IMR-90 (cell line): ENCODE data around the gene DMD. TPM values are rescaled to one million over a fixed set of nuclear protein-coding genes. Genes with fewer than 3 reads are reported as not detected.

ENCODE experiments used
- ATAC-seq: fragments of 200-7000 bp; cut with Tn5 transposase; 2 replicates; pipeline ENCODE4 v1.9.1; 2020; ENCODE audit warnings: low read depth, mild to moderate bottlenecking, moderate library complexity
- BruUV-seq: library from RNA; stranded (reverse); fragments of 400-500 nt; replicated peaks from 2 replicates; lab custom pipeline; 2021; lab: Mats Ljungman, UMichigan
- CTCF ChIA-PET: fragments of 300-600 bp; formaldehyde crosslinking; extraction: SDS; loops from one replicate; lab custom pipeline; 2021; ENCODE audit warnings: antibody characterized with exemption; lab: Yijun Ruan, JAX
- POLR2A ChIA-PET: fragments of 300-600 bp; sonication (Branson Sonifier 250); formaldehyde crosslinking; loops from one replicate; lab custom pipeline; 2022; ENCODE audit warnings: antibody characterized with exemption; ENCODE audit not compliant: unreplicated experiment; lab: Charles Lee
- DNase-seq: peaks from one replicate; pipeline ENCODE4 v3.0.0; 2013
- H2AFZ ChIP-seq: replicated peaks from 2 replicates; pipeline ENCODE3; 2013; ENCODE audit warnings: low read length, mild to moderate bottlenecking; ENCODE audit not compliant: poor library complexity
- H2AK5ac ChIP-seq: 2 replicates; pipeline ENCODE4 v1.6.1; 2013; ENCODE audit warnings: low read depth, low read length, inconsistent platforms
- H2AK9ac ChIP-seq: replicated peaks from 2 replicates; pipeline ENCODE3; 2013; ENCODE audit warnings: mild to moderate bottlenecking, low read depth, low read length, moderate library complexity; ENCODE audit not compliant: poor library complexity
- H2BK120ac ChIP-seq: 2 replicates; pipeline ENCODE4 v1.6.1; 2013; ENCODE audit warnings: low read depth, low read length, inconsistent platforms
- H2BK15ac ChIP-seq: 3 replicates; pipeline ENCODE4 v1.6.1; 2013; ENCODE audit warnings: low read depth, low read length, inconsistent platforms
- H2BK20ac ChIP-seq: 2 replicates; pipeline ENCODE4 v1.6.1; 2013; ENCODE audit warnings: low read depth, mild to moderate bottlenecking, inconsistent platforms, low read length, moderate library complexity
- H2BK5ac ChIP-seq: 2 replicates; pipeline ENCODE4 v1.6.1; 2013; ENCODE audit warnings: mild to moderate bottlenecking, low read depth, low read length, inconsistent platforms; ENCODE audit not compliant: poor library complexity, severe bottlenecking
- H3K14ac ChIP-seq: replicated peaks from 2 replicates; pipeline ENCODE4 v1.6.1; 2013; ENCODE audit warnings: low read depth, low read length, inconsistent platforms
- H3K18ac ChIP-seq: 2 replicates; pipeline ENCODE4 v1.6.1; 2013; ENCODE audit warnings: low read depth, low read length, control low read depth
- H3K23ac ChIP-seq: 2 replicates; pipeline ENCODE4 v1.6.1; 2013; ENCODE audit warnings: low read depth, low read length, inconsistent platforms
- H3K27ac ChIP-seq: 2 replicates; pipeline ENCODE4 v1.5.1; 2013; ENCODE audit warnings: mild to moderate bottlenecking, control low read depth, low read length; ENCODE audit not compliant: insufficient read depth
- H3K27me3 ChIP-seq: 2 replicates; pipeline ENCODE4 v1.6.1; 2013; ENCODE audit warnings: low read length; ENCODE audit not compliant: control insufficient read depth, insufficient read depth
- H3K36me3 ChIP-seq: 2 replicates; pipeline ENCODE4 v1.6.1; 2013; ENCODE audit warnings: low read length, mixed read lengths; ENCODE audit not compliant: control insufficient read depth, insufficient read depth
- H3K4ac ChIP-seq: 2 replicates; pipeline ENCODE4 v1.6.1; 2013; ENCODE audit warnings: low read depth, low read length, inconsistent platforms
- H3K4me1 ChIP-seq: 2 replicates; pipeline ENCODE4 v1.6.1; 2013; ENCODE audit warnings: low read length, mixed read lengths; ENCODE audit not compliant: control insufficient read depth, insufficient read depth
- H3K4me2 ChIP-seq: 2 replicates; pipeline ENCODE4 v1.6.1; 2013; ENCODE audit warnings: low read depth, mild to moderate bottlenecking, control low read depth, low read length, moderate library complexity
- H3K4me3 ChIP-seq: 2 replicates; pipeline ENCODE4 v1.5.1; 2013; ENCODE audit warnings: low read depth, mild to moderate bottlenecking, control low read depth, low read length, moderate library complexity; ENCODE audit not compliant: insufficient read depth
- H3K56ac ChIP-seq: 2 replicates; pipeline ENCODE4 v1.6.1; 2013; ENCODE audit warnings: low read length, inconsistent platforms; ENCODE audit not compliant: insufficient read depth; ENCODE audit errors: extremely low read depth
- H3K79me1 ChIP-seq, 2 experiments: 2 replicates each; pipeline ENCODE4 v1.6.1; 2013; ENCODE audit warnings: low read length in 2 of 2, inconsistent platforms in 1 of 2, low read depth in 1 of 2
- H3K9ac ChIP-seq: 2 replicates; pipeline ENCODE4 v1.6.1; 2013; ENCODE audit warnings: low read depth, low read length, control low read depth
- H3K9me1 ChIP-seq: 2 replicates; pipeline ENCODE4 v1.6.1; 2013; ENCODE audit warnings: low read length, inconsistent platforms; ENCODE audit not compliant: insufficient read depth
- H3K9me3 ChIP-seq: 2 replicates; pipeline ENCODE4 v1.6.1; 2013; ENCODE audit warnings: low read length; ENCODE audit not compliant: control insufficient read depth, insufficient read depth
- H4K20me1 ChIP-seq: 2 replicates; pipeline ENCODE4 v1.6.1; 2013; ENCODE audit warnings: low read length, inconsistent platforms; ENCODE audit not compliant: insufficient read depth
- H4K5ac ChIP-seq: 2 replicates; pipeline ENCODE4 v1.6.1; 2013; ENCODE audit warnings: mild to moderate bottlenecking, low read depth, low read length, control low read depth
- H4K8ac ChIP-seq, 2 experiments: 2 replicates each; pipeline ENCODE4 v1.6.1; 2013; ENCODE audit warnings: low read depth in 2 of 2, low read length in 2 of 2, control low read depth in 1 of 2, inconsistent platforms in 1 of 2
- H4K91ac ChIP-seq: 2 replicates; pipeline ENCODE4 v1.6.1; 2013; ENCODE audit warnings: low read depth, low read length, inconsistent platforms; ENCODE audit not compliant: insufficient read depth
- BHLHE40 ChIP-seq: fragments of 150-350 bp; IDR thresholded peaks from 2 replicates; pipeline ENCODE4 v1.6.1; 2016; ENCODE audit warnings: mild to moderate bottlenecking, low read depth, low read length
- CEBPB ChIP-seq: IDR thresholded peaks from 2 replicates; pipeline ENCODE4 v1.6.1; 2012; ENCODE audit warnings: low read depth, low read length, improper control_type of control experiment
- CHD1 ChIP-seq: IDR thresholded peaks from 2 replicates; pipeline ENCODE4 v1.6.1; 2012; ENCODE audit warnings: low read depth, low read length, improper control_type of control experiment
- CTCF ChIP-seq: conservative IDR thresholded peaks from 2 replicates; pipeline ENCODE4 v1.5.1; 2012; ENCODE audit warnings: mild to moderate bottlenecking, low read depth, low read length, improper control_type of control experiment
- FOS ChIP-seq: fragments of 150-350 bp; IDR thresholded peaks from 2 replicates; pipeline ENCODE4 v1.6.1; 2016; ENCODE audit warnings: low read depth, low read length
- MAFK ChIP-seq: IDR thresholded peaks from 2 replicates; pipeline ENCODE4 v1.6.1; 2012; ENCODE audit warnings: low read depth, low read length, improper control_type of control experiment
- MAZ ChIP-seq: IDR thresholded peaks from 2 replicates; pipeline ENCODE4 v1.6.1; 2012; ENCODE audit warnings: low read depth, mild to moderate bottlenecking, low read length, improper control_type of control experiment, moderate library complexity, borderline replicate concordance
- MXI1 ChIP-seq: IDR thresholded peaks from 2 replicates; pipeline ENCODE4 v1.6.1; 2012; ENCODE audit warnings: low read depth, mild to moderate bottlenecking, low read length, moderate library complexity, borderline replicate concordance
- NFE2L2 ChIP-seq: fragments of 150-350 bp; IDR thresholded peaks from 2 replicates; pipeline ENCODE4 v1.6.1; 2016; ENCODE audit warnings: low read depth, mild to moderate bottlenecking, low read length
- POLR2A ChIP-seq: IDR thresholded peaks from 2 replicates; pipeline ENCODE4 v1.6.1; 2012; ENCODE audit warnings: mild to moderate bottlenecking, low read depth, low read length
- RAD21 ChIP-seq: IDR thresholded peaks from 2 replicates; pipeline ENCODE4 v1.6.1; 2012; ENCODE audit warnings: low read length, improper control_type of control experiment
- RCOR1 ChIP-seq: IDR thresholded peaks from 2 replicates; pipeline ENCODE4 v1.6.1; 2012; ENCODE audit warnings: mild to moderate bottlenecking, low read length, improper control_type of control experiment; ENCODE audit not compliant: insufficient replicate concordance
- RFX5 ChIP-seq: IDR thresholded peaks from 2 replicates; pipeline ENCODE4 v1.8.0; 2012; ENCODE audit warnings: low read depth, mild to moderate bottlenecking, low read length, moderate library complexity
- SMC3 ChIP-seq: fragments of 150-350 bp; IDR thresholded peaks from 2 replicates; pipeline ENCODE4 v1.6.1; 2016; ENCODE audit warnings: low read depth, mild to moderate bottlenecking, antibody characterized with exemption, low read length, moderate library complexity
- WGBS, 2 experiments: methylation state at CpG; one replicate each; pipeline versions ENCODE4 v1.1.5 to v1.1.7; 2013; ENCODE audit warnings: missing lambda C conversion rate in 2 of 2; ENCODE audit not compliant: insufficient read length in 1 of 2; ENCODE audit errors: extremely low coverage in 2 of 2; 5-methylcytosine and 5-hydroxymethylcytosine counted together
- dilution Hi-C: fragments of 300-500 bp; cut with HindIII; formaldehyde crosslinking; loops from one replicate; pipeline ENCODE4 v1.14.3; 2018; ENCODE audit warnings: low sequenced_read_pairs; ENCODE audit not compliant: unreplicated experiment
- in situ Hi-C: fragments of 300-500 bp; cut with MboI; formaldehyde crosslinking; loops from 3 replicates; pipeline ENCODE4 v1.14.3; 2019; ENCODE audit warnings: low sequenced_read_pairs, inconsistent platforms, mixed read lengths
- intact Hi-C: fragments of 100-400 bp; cut with micrococcal nuclease; formaldehyde crosslinking; loops from 2 replicates; pipeline ENCODE4 v1.10.0; 2022
- polyA plus RNA-seq, 3 experiments: library from polyadenylated mRNA; depleted of rRNA; stranded (reverse); fragments of >200 nt; gene quantifications; 2 replicates each; pipeline ENCODE4 v1.2.3, GENCODE V29; 2012; ENCODE audit warnings: low replicate concordance in 1 of 3
- total RNA-seq: library from RNA; depleted of rRNA; stranded (reverse); fragments of >200 nt; gene quantifications from 2 replicates; pipeline ENCODE4 v1.2.3, GENCODE V29; 2012
- TF ChIP-seq, protein P1 (sequence below): fragments of 150-350 bp; IDR thresholded peaks from 2 replicates; pipeline ENCODE4 v1.6.1; 2016; ENCODE audit warnings: low read depth, mild to moderate bottlenecking, low read length, moderate library complexity, borderline replicate concordance

The DMD gene
- total and polyA plus RNA-seq, 2 of the 4 experiments (the other 2 are of a cell fraction): 6.6 to 11.8 TPM

- CTCF ChIA-PET: no interaction called here
- intact Hi-C loops: no loop called here
- WGBS, 2 experiments: no CpG with 5 or more reads among the region's 4 CpGs
Measured at GRCh38 chrX:31128855-31129254, 2082.5 kb downstream of the DMD start.

More at GRCh38 chrX:31128855-31129254, 2082.5 kb downstream of the DMD start:
- no peak overlapping the region for H3K56ac ChIP-seq
- in situ Hi-C loops (no loop called here), dilution Hi-C loops (no loop called here)
- H3K9ac ChIP-seq: no peak overlapping the region
- no peak overlapping the region for H4K8ac ChIP-seq
- H2BK15ac ChIP-seq: no peak overlapping the region
- H3K4me2 ChIP-seq: no peak overlapping the region
- BruUV-seq: no TSS peak
- ATAC-seq (no peak), DNase-seq (no peak)
- H2AK5ac ChIP-seq: no peak overlapping the region
- H4K20me1 ChIP-seq: no peaks in the 10 kb centered on the region
- TF ChIP-seq NFE2L2: no peak
- TF ChIP-seq RCOR1: no peak
- TF ChIP-seq MXI1: no peak
- no peak for TF ChIP-seq RAD21
- TF ChIP-seq POLR2A: no peak
- TF ChIP-seq CHD1: no peak
- TF ChIP-seq FOS: no peak
- no peak for TF ChIP-seq CEBPB
- TF ChIP-seq RFX5: no peak
- no peak for TF ChIP-seq MAZ
- no peak for TF ChIP-seq MAFK
- TF ChIP-seq CTCF: no peak
- TF ChIP-seq, protein P1, sequence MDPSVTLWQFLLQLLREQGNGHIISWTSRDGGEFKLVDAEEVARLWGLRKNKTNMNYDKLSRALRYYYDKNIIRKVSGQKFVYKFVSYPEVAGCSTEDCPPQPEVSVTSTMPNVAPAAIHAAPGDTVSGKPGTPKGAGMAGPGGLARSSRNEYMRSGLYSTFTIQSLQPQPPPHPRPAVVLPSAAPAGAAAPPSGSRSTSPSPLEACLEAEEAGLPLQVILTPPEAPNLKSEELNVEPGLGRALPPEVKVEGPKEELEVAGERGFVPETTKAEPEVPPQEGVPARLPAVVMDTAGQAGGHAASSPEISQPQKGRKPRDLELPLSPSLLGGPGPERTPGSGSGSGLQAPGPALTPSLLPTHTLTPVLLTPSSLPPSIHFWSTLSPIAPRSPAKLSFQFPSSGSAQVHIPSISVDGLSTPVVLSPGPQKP: no peak
- no peak for TF ChIP-seq BHLHE40
- no peak for TF ChIP-seq SMC3
- no peaks in the 10 kb centered on the region for H3K27me3 ChIP-seq
- no peak overlapping the region for H3K14ac ChIP-seq
- no peak overlapping the region for H3K23ac ChIP-seq
- no peak overlapping the region for H3K18ac ChIP-seq
- POLR2A ChIA-PET: no interaction called here
- no peak overlapping the region for H3K4ac ChIP-seq
- H3K4me3 ChIP-seq: no peak overlapping the region
- H3K79me1 ChIP-seq: no peaks in the 10 kb centered on the region
- no peaks in the 10 kb centered on the region for H3K4me1 ChIP-seq
- H3K27ac ChIP-seq: no peak overlapping the region
- H4K91ac ChIP-seq: no peak overlapping the region
- H2BK20ac ChIP-seq: no peak overlapping the region
- H3K9me1 ChIP-seq: no peaks in the 10 kb centered on the region
- no peaks in the 10 kb centered on the region for H3K9me3 ChIP-seq
- H2AFZ ChIP-seq: no peak overlapping the region
- no peak overlapping the region for H2AK9ac ChIP-seq
- H3K36me3 ChIP-seq: no peaks in the 10 kb centered on the region; the same call in 1 of the 2 replicates
- no peak overlapping the region for H2BK120ac ChIP-seq
- no peak overlapping the region for H2BK5ac ChIP-seq
- H4K5ac ChIP-seq: no peak overlapping the region
